NCI-H1417 (cell line): ENCODE results near the gene THPO.

ENCODE experiments used
- DNase-seq, 3 experiments: peaks; one replicate each; lab custom pipeline; 2025; lab: John Stamatoyannopoulos, UW

Gene THPO

GRCh38 chr3:184349563-184350470 is 28.2 kb downstream of the THPO start:
- no peak for DNase-seq

- DNase-seq, result no peak
Measured at GRCh38 chr3:184348057-184348382, 30.0 kb downstream of the THPO start.

- no peak for DNase-seq
Measured at GRCh38 chr3:184347321-184348056, 30.5 kb downstream of the THPO start.

GRCh38 chr3:184346480-184347190 is 31.4 kb downstream of the THPO start:
- no peak for DNase-seq

GRCh38 chr3:184345317-184346144 is 32.5 kb downstream of the THPO start:
- DNase-seq, result peak; percentile 25 to 66 (median 64)

- no peak for DNase-seq
Measured at GRCh38 chr3:184344579-184345316, 33.3 kb downstream of the THPO start.

GRCh38 chr3:184343200-184343876 is 34.7 kb downstream of the THPO start:
- no peak for DNase-seq

GRCh38 chr3:184341925-184342324 is 36.1 kb downstream of the THPO start:
- DNase-seq, result peak in 1 of 3 experiments; percentile 61

GRCh38 chr3:184339451-184340135 is 38.4 kb downstream of the THPO start:
- DNase-seq, result peak in 2 of 3 experiments; percentile 19 to 47

GRCh38 chr3:184339001-184339400 is 39.0 kb downstream of the THPO start:
- DNase-seq, result peak in 2 of 3 experiments; percentile 78 to 93

GRCh38 chr3:184338511-184338945 is 39.5 kb downstream of the THPO start:
- DNase-seq, result peak; percentile 92 to 99 (median 98)

- no peak for DNase-seq
Measured at GRCh38 chr3:184337981-184338380, 40.0 kb downstream of the THPO start.

GRCh38 chr3:184337399-184337714 is 40.6 kb downstream of the THPO start, which contains the start of gene FAM131A:
FAM131A (plus strand) TSS chr3:184337600; CDS start chr3:184337631, 31 bp downstream.
- DNase-seq, result peak in 1 of 3 experiments; percentile 27

- DNase-seq, result peak in 2 of 3 experiments; percentile 43 to 68
Measured at GRCh38 chr3:184336547-184337398, 41.2 kb downstream of the THPO start.

- peak; percentile 72 to 90 (median 88) for DNase-seq
Measured at GRCh38 chr3:184335661-184336546, 42.1 kb downstream of the THPO start.

GRCh38 chr3:184335291-184335660 is 42.7 kb downstream of the THPO start:
- DNase-seq, result no peak

GRCh38 chr3:184334470-184335158 is 43.4 kb downstream of the THPO start:
- DNase-seq, result peak in 1 of 3 experiments; percentile 48
